Measurements from ENCODE around the gene NFE2L1.

DNA sequence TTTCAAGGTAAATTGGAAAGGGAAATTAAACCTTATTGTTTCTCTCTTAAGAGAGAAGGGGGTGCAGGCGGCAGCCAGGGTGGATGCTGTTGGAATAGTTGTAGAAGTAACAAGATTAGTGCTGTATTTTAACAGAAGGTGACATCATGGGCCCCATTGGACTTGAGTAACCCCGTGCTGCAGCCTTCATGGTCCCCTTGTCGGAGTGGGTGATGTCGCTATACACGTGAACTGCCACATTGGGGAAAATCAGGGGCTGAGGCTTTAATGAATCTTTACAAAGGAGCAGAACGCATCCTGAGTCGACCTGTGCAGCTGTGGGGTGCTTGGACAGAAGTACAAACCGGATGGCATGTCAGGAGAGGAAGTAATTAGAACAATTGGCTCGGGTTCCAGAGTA, 62.6 kb downstream of the NFE2L1 start:
- TF ChIP-seq, protein P1, sequence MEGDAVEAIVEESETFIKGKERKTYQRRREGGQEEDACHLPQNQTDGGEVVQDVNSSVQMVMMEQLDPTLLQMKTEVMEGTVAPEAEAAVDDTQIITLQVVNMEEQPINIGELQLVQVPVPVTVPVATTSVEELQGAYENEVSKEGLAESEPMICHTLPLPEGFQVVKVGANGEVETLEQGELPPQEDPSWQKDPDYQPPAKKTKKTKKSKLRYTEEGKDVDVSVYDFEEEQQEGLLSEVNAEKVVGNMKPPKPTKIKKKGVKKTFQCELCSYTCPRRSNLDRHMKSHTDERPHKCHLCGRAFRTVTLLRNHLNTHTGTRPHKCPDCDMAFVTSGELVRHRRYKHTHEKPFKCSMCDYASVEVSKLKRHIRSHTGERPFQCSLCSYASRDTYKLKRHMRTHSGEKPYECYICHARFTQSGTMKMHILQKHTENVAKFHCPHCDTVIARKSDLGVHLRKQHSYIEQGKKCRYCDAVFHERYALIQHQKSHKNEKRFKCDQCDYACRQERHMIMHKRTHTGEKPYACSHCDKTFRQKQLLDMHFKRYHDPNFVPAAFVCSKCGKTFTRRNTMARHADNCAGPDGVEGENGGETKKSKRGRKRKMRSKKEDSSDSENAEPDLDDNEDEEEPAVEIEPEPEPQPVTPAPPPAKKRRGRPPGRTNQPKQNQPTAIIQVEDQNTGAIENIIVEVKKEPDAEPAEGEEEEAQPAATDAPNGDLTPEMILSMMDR (IDR thresholded peaks at IDR 0.05): no peak
- TF ChIP-seq, protein P2, sequence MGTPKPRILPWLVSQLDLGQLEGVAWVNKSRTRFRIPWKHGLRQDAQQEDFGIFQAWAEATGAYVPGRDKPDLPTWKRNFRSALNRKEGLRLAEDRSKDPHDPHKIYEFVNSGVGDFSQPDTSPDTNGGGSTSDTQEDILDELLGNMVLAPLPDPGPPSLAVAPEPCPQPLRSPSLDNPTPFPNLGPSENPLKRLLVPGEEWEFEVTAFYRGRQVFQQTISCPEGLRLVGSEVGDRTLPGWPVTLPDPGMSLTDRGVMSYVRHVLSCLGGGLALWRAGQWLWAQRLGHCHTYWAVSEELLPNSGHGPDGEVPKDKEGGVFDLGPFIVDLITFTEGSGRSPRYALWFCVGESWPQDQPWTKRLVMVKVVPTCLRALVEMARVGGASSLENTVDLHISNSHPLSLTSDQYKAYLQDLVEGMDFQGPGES (IDR thresholded peaks at IDR 0.05; ENCODE audit: low read depth, low read length): no peak
- TF ChIP-seq POLR2AphosphoS5 (IDR thresholded peaks at IDR 0.05; ENCODE audit: low read depth, low read length): no peak
- no peak for TF ChIP-seq FOXJ3 (CRISPR knock-in tag; IDR thresholded peaks at IDR 0.05)
- no peak for TF ChIP-seq TEAD4 (IDR thresholded peaks at IDR 0.05; ENCODE audit: borderline replicate concordance, insufficient read depth)
- TF ChIP-seq, protein P3, sequence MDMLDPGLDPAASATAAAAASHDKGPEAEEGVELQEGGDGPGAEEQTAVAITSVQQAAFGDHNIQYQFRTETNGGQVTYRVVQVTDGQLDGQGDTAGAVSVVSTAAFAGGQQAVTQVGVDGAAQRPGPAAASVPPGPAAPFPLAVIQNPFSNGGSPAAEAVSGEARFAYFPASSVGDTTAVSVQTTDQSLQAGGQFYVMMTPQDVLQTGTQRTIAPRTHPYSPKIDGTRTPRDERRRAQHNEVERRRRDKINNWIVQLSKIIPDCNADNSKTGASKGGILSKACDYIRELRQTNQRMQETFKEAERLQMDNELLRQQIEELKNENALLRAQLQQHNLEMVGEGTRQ (IDR thresholded peaks at IDR 0.05; ENCODE audit: borderline replicate concordance, low read depth, low read length): no peak
- TF ChIP-seq TAF1 (IDR thresholded peaks at IDR 0.05; ENCODE audit: borderline replicate concordance, low read depth, low read length): no peak
- TF ChIP-seq JUND (IDR thresholded peaks at IDR 0.05): no peak
- no peak for TF ChIP-seq GABPA (IDR thresholded peaks at IDR 0.05; ENCODE audit: low read depth)
- TF ChIP-seq, protein P4, sequence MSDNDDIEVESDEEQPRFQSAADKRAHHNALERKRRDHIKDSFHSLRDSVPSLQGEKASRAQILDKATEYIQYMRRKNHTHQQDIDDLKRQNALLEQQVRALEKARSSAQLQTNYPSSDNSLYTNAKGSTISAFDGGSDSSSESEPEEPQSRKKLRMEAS (IDR thresholded peaks at IDR 0.05; ENCODE audit: low read depth): no peak

All from SK-N-SH (cell line).